Astrocyte of the cerebellum (primary cell): ENCODE data around the gene PRPF38B.
A peak's percentile ranks its signal among the peaks of the same experiment; 100 is the strongest.
"Not testable (repeated sequence)": the region's sequence is repeated elsewhere in the genome, so short reads cannot be mapped to it uniquely, and the experiment has no call there.

ENCODE experiments used
- DNase-seq: peaks from one replicate; pipeline ENCODE4 v3.0.0-alpha.2; 2011; ENCODE audit warnings: low read depth
- H3K4me3 ChIP-seq: 2 replicates; pipeline ENCODE4 v1.5.1; 2011; ENCODE audit warnings: mild to moderate bottlenecking, low read depth, low read length, moderate library complexity
- in situ Hi-C: cut with HindIII; loops from 2 replicates; pipeline ENCODE4 v1.10.0; 2017; ENCODE audit warnings: low sequenced_read_pairs
- TF ChIP-seq, protein P1 (sequence below): IDR thresholded peaks from 2 replicates; pipeline ENCODE4 v1.5.1; 2012; ENCODE audit warnings: low read length, low read depth, moderate library complexity, mild to moderate bottlenecking; ENCODE audit errors: missing control alignments

Gene PRPF38B

DNA sequence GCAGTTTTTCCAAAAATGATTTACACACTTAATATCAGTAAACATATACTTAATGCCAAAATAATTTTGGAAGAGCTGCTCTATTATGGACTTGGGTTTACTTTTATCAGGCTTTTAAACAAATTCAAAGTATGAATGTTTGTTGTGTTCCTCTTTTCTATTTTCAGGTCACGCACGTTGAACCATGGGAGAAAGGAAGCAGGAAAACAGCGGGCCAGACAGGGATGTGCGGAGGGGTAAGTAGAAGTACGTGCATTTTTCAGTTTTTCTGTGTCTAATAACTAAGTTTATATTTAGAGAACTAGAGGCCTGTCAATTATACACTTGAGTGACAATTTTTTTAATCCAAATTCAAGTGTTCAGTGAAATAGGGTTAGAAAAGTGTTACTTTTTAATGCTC, 3.4 kb downstream of the PRPF38B start:
- in situ Hi-C loops: no loop called here
- TF ChIP-seq, protein P1, sequence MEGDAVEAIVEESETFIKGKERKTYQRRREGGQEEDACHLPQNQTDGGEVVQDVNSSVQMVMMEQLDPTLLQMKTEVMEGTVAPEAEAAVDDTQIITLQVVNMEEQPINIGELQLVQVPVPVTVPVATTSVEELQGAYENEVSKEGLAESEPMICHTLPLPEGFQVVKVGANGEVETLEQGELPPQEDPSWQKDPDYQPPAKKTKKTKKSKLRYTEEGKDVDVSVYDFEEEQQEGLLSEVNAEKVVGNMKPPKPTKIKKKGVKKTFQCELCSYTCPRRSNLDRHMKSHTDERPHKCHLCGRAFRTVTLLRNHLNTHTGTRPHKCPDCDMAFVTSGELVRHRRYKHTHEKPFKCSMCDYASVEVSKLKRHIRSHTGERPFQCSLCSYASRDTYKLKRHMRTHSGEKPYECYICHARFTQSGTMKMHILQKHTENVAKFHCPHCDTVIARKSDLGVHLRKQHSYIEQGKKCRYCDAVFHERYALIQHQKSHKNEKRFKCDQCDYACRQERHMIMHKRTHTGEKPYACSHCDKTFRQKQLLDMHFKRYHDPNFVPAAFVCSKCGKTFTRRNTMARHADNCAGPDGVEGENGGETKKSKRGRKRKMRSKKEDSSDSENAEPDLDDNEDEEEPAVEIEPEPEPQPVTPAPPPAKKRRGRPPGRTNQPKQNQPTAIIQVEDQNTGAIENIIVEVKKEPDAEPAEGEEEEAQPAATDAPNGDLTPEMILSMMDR: no peak
- H3K4me3 ChIP-seq: no peak overlapping the region
- DNase-seq: no peak

DNA sequence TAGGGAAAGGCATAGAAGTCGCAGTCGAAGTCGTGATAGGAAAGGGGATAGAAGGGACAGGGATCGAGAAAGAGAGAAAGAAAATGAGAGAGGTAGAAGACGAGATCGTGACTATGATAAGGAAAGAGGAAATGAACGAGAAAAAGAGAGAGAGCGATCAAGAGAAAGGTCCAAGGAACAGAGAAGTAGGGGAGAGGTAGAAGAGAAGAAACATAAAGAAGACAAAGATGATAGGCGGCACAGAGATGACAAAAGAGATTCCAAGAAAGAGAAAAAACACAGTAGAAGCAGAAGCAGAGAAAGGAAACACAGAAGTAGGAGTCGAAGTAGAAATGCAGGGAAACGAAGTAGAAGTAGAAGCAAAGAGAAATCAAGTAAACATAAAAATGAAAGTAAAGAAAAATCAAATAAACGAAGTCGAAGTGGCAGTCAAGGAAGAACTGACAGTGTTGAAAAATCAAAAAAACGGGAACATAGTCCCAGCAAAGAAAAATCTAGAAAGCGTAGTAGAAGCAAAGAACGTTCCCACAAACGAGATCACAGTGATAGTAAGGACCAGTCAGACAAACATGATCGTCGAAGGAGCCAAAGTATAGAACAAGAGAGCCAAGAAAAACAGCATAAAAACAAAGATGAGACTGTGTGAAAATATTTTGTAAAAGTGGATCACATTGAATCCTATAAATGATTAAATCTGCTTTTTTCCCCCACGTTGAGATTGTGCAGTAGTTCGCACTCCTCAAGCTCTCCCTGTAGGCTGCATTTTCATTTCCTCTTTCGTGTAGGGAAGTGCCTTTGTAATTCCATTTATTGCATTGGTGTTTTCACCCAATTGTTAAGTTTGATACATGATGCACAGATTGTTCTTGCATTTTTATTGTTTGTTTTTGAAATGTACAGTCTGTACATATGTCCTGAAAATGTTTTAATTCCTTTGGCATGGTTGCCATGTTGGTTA, 7.5 kb downstream of the PRPF38B start:
- in situ Hi-C loops: no loop called here
- no peak overlapping the region for H3K4me3 ChIP-seq
- DNase-seq: no peak
- TF ChIP-seq, protein P1: no peak

DNA sequence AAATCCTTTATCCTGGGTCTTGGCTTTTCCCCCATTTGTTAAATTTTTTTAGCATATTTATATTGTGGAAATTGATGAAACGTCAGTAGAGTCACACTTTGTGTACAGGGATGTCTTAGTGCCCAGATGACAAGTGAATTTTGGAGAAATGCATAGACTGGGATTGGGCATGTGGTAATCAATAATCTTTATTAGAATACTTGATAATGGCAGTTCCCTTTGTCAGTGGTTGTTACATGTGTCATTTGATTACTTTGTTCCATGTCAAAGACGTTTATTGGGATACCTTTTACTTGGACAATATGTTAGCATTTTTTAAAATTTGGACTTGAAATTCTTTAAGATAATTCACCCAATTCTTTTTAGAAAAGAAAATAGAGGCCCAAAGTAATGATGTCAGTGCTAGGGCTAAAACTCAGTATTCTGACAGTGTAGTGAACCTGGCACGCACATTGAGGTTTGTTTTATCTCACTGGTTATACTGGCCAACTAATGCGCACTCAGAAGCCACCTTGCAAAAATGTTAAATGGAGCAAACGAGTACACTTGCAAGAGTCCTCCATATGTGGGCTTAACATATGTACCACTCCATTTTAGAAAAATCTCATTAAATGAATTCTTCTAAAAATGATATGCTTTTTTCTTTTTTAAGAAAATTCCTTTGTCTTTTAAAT, 9.2 kb downstream of the PRPF38B start:
- H3K4me3 ChIP-seq: no peak overlapping the region
- TF ChIP-seq, protein P1: no peak
- in situ Hi-C loops: no loop called here
- DNase-seq: no peak

DNA sequence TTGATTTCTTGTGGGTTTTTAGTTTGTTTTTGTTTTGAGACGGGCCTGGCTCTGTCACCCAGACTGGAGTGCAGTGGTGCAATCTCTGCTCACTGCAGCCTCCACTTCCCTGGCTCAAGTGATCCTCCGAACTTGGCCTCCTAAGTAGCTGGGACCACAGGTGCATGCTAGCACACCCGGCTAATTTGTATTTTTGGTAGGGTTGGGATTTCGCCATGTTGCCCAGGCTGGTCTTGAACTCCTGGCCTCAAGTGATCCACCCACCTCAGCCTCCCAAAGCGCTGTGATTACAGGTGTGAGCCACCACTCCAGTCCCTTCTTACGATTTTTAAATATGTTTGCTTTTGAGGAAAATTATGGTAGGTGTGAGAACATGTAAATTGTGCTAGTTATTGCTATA, 10.0 kb downstream of the PRPF38B start:
- in situ Hi-C loops, DNase-seq, H3K4me3 ChIP-seq: not testable (repeated sequence)

DNA sequence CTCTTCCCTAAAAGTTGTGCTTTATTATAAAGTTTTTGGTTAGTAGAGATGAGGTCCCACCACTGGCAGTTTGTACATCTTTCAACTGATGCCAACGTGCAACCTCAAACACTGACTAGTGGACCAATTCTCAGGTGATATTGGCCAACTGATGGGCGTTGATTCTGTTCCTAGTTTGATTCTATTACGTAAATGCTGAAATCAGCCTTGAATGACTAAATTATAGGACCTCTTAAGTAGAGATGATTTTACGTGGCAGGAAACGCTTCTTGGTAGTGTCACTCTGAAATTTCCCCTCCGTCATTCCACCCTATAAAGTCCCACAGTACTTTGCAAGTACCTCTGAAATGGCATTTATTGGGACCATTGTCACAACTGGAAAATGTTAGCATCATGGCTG, 11.8 kb downstream of the PRPF38B start:
- no peak overlapping the region for H3K4me3 ChIP-seq
- in situ Hi-C loops: no loop called here
- TF ChIP-seq, protein P1: no peak
- DNase-seq: no peak

DNA sequence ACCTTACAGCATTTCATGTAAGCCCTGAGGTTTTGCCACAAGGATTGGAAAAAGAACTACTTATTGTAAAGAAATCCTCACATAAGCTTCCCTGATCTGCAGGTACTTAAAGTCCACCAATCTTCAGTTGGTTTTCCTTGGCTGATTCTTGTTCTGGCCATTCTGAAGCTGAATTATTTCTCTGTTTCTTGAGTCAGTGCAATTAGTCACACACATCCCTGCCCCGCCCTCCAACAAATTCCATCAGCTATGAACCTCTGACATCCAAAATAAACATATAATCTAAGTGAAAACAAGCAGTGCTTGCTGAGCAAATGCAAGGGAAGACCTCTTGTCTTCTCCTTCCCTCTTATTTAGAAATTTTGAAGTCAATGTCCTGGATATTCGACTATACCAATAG, 12.4 kb downstream of the PRPF38B start:
- in situ Hi-C loops: no loop called here
- H3K4me3 ChIP-seq: no peak overlapping the region
- TF ChIP-seq, protein P1: no peak
- peak; percentile 29 for DNase-seq

DNA sequence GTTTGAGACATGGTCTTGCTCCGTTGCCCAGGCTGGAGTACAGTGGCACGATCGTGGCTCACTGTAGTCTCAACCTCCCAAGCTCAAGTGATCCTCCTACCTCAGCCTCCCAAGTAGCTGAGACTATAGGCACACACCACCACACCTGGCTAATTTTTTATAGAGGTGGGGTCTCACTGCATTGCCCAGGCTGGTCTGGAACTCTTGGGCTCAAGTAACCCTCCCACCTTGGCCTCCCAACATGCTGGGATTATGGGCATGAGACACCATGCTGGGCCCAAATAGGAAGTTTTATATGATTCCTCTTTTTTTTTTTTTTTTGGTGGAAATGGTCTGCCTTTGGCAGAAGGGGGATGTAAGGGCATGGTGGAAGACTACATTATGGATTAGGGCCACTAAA, 14.5 kb downstream of the PRPF38B start:
- in situ Hi-C loops: no loop called here
- DNase-seq: no peak
- TF ChIP-seq, protein P1: no peak
- no peak overlapping the region for H3K4me3 ChIP-seq
